HL-60/S4 (cell line): Measurements from ENCODE around the gene SBF1.

Source experiments
- in situ Hi-C: fragments of 300-500 bp; cut with MboI; formaldehyde crosslinking; loops from 2 replicates; pipeline ENCODE4 v1.14.3; 2022; ENCODE audit warnings: low sequenced_read_pairs

SBF1 gene

GRCh38 chr22:50469377-50470305 is 5.2 kb downstream of the SBF1 start:
- in situ Hi-C loops = no loop called here

GRCh38 chr22:50468626-50469025 is 6.2 kb downstream of the SBF1 start:
- in situ Hi-C loops = no loop called here

- in situ Hi-C loops = no loop called here
These were observed 6.9 kb downstream of the SBF1 start for GRCh38 chr22:50467773-50468440.

GRCh38 chr22:50467341-50467740 is 7.5 kb downstream of the SBF1 start:
- in situ Hi-C loops = no loop called here

- in situ Hi-C loops = no loop called here
These were observed 9.5 kb downstream of the SBF1 start for GRCh38 chr22:50465066-50465930.

- in situ Hi-C loops = no loop called here
These were observed 10.4 kb downstream of the SBF1 start for GRCh38 chr22:50464451-50464850.

- in situ Hi-C loops = no loop called here
These were observed 11.5 kb downstream of the SBF1 start for GRCh38 chr22:50463188-50463900.

GRCh38 chr22:50461979-50462540 is 12.8 kb downstream of the SBF1 start:
- in situ Hi-C loops = no loop called here

GRCh38 chr22:50461536-50461935 is 13.3 kb downstream of the SBF1 start:
- in situ Hi-C loops = no loop called here

- in situ Hi-C loops = no loop called here
These were observed 13.9 kb downstream of the SBF1 start for GRCh38 chr22:50460938-50461337.

GRCh38 chr22:50459496-50460140 is 15.2 kb downstream of the SBF1 start:
- in situ Hi-C loops = no loop called here

- in situ Hi-C loops = no loop called here
These were observed 15.8 kb downstream of the SBF1 start for GRCh38 chr22:50459016-50459415.

GRCh38 chr22:50456466-50457234 is 18.2 kb downstream of the SBF1 start:
- in situ Hi-C loops = no loop called here

- in situ Hi-C loops = no loop called here
These were observed 18.8 kb downstream of the SBF1 start for GRCh38 chr22:50456026-50456425.

- in situ Hi-C loops = no loop called here
These were observed 19.6 kb downstream of the SBF1 start for GRCh38 chr22:50455201-50455600.

GRCh38 chr22:50454556-50455075 is 20.2 kb downstream of the SBF1 start:
- in situ Hi-C loops = no loop called here

- in situ Hi-C loops = no loop called here
These were observed 22.2 kb downstream of the SBF1 start for GRCh38 chr22:50452649-50453048.

GRCh38 chr22:50447576-50448551 is 27.0 kb downstream of the SBF1 start:
- in situ Hi-C loops = no loop called here
